BJ (cell line): Measurements from ENCODE around the gene SLMAP. TPM values are rescaled to one million over a fixed set of nuclear protein-coding genes. Genes with fewer than 3 reads are reported as not detected.

ENCODE experiments used
- CTCF ChIA-PET: fragments of 350-600 bp; formaldehyde crosslinking; extraction: SDS; loops from one replicate; lab custom pipeline; 2021; ENCODE audit warnings: antibody characterized with exemption, inconsistent platforms; lab: Yijun Ruan, JAX
- POLR2A ChIA-PET: fragments of 300-600 bp; sonication (Branson Sonifier 250); formaldehyde crosslinking; extraction: SDS; loops from one replicate; lab custom pipeline; 2021; ENCODE audit warnings: antibody characterized with exemption; lab: Charles Lee
- DNase-seq: peaks from one replicate; pipeline ENCODE4 v3.0.0-alpha.2; 2011; ENCODE audit warnings: low read depth
- H3K27me3 ChIP-seq: 2 replicates; pipeline ENCODE4 v1.6.0; 2011; ENCODE audit warnings: low read length; ENCODE audit not compliant: control insufficient read depth, insufficient read depth
- H3K36me3 ChIP-seq: 2 replicates; pipeline ENCODE4 v1.5.1; 2011; ENCODE audit warnings: low read length; ENCODE audit not compliant: control insufficient read depth, insufficient read depth
- H3K4me3 ChIP-seq: 2 replicates; pipeline ENCODE4 v1.5.1; 2011; ENCODE audit warnings: low read depth, mild to moderate bottlenecking, control low read depth, low read length
- polyA plus RNA-seq: library from polyadenylated mRNA; depleted of rRNA; stranded (reverse); fragments of >200 nt; gene quantifications from 2 replicates; pipeline ENCODE4 v1.2.3, GENCODE V29; 2011
- TF ChIP-seq, protein P1 (sequence below): IDR thresholded peaks from 2 replicates; pipeline ENCODE4 v1.5.1; 2011; ENCODE audit warnings: low read depth, mild to moderate bottlenecking, control low read depth, inconsistent platforms, low read length, moderate library complexity; ENCODE audit not compliant: insufficient read depth

SLMAP gene
- polyA plus RNA-seq, 1 experiment = 24.1 TPM

DNA sequence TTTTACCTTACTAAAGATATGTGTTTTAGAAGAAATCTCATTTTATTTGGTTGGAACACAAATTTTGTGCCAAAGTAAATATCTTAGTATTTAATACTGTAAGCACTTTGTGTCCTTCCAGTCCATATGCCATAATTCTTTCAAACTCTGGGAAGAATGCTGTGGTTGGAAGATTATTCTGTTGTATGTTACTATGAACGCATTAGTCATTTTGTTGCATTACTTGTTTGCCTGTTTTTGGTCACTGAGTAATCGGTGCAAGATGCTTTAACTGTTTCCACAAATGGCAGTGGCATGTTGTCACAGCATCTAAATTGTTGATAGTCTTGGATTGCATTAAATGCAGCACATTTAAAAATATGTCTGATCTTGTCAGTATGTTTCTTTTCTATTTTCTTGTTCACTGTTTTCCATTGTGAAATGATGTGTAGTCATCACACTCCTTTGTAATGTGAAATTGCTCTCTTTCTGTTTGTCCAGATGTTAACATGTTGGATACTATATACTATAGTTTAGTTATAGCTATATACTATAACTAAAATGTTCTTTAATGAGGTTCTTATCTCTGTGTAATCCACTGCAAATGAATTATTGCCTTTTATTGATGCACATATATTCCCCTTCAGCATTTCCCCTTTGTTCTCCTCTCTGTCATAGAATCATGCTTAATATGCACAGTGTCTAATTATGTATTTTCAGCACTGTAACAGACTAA is 162.2 kb downstream of the SLMAP start:
- H3K4me3 ChIP-seq = no peak overlapping the region
- ChIA-PET POLR2A (interaction anchor here (0.7 kb wide), 1 partner anchor 13 kb away, joined by 3 read pairs; no protein-coding TSS in a partner anchor), CTCF (interaction anchor here (0.6 to 1.1 kb wide), 3 partner anchors 9 to 131 kb away, joined by 3 to 4 read pairs (median 3); no protein-coding TSS in a partner anchor)
- peaks cover 1% of the 10 kb centered on the region for H3K36me3 ChIP-seq
- peak; percentile 91 for DNase-seq
- no peaks in the 10 kb centered on the region for H3K27me3 ChIP-seq
- TF ChIP-seq, protein P1, sequence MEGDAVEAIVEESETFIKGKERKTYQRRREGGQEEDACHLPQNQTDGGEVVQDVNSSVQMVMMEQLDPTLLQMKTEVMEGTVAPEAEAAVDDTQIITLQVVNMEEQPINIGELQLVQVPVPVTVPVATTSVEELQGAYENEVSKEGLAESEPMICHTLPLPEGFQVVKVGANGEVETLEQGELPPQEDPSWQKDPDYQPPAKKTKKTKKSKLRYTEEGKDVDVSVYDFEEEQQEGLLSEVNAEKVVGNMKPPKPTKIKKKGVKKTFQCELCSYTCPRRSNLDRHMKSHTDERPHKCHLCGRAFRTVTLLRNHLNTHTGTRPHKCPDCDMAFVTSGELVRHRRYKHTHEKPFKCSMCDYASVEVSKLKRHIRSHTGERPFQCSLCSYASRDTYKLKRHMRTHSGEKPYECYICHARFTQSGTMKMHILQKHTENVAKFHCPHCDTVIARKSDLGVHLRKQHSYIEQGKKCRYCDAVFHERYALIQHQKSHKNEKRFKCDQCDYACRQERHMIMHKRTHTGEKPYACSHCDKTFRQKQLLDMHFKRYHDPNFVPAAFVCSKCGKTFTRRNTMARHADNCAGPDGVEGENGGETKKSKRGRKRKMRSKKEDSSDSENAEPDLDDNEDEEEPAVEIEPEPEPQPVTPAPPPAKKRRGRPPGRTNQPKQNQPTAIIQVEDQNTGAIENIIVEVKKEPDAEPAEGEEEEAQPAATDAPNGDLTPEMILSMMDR = no peak

DNA sequence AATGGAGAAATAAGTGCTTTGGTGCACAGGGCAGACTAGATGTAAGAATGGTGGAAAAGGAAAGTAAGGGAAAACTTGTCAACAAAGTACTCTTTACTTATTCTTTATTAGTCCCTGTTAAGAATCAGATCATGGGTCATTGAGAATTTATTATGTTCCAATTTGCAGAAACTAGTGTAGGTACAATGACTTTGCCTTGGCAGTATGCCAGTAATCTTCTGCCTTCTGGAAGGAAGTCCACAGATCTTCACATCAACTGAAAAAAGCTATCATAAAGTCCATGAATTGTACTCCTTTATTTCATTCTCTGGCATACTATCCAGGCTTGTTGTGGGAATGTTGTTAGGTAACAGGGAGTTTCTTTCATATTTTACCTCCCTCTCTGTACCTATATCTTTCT is 163.9 kb downstream of the SLMAP start:
- H3K4me3 ChIP-seq = no peak overlapping the region
- DNase-seq = no peak
- ChIA-PET CTCF (no interaction called here), POLR2A (no interaction called here)
- no peaks in the 10 kb centered on the region for H3K27me3 ChIP-seq
- peaks cover 4% of the 10 kb centered on the region for H3K36me3 ChIP-seq
- TF ChIP-seq, protein P1 = no peak

DNA sequence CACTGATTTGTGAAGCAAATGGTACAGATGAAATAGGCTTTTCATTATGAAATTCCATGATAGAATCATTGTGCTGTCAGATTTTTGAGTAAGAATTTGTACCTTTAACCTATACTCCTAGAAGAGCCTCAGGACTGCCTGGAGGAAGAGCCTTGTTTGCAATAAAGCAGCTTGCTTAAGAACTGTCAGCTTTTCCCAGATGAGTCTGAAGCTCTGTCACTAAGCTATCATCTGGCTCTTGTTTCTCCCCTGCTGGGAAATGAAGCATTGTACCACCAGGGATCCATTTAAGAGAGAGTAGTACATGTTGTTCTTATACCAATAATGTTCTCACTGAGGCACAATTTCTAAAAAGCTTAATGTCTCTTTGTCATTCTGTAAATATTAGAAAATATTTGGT is 167.0 kb downstream of the SLMAP start:
- ChIA-PET POLR2A (no interaction called here), CTCF (no interaction called here)
- no peaks in the 10 kb centered on the region for H3K27me3 ChIP-seq
- no peak overlapping the region for H3K4me3 ChIP-seq
- DNase-seq = no peak
- TF ChIP-seq, protein P1 = no peak
- peaks cover 5% of the 10 kb centered on the region for H3K36me3 ChIP-seq

DNA sequence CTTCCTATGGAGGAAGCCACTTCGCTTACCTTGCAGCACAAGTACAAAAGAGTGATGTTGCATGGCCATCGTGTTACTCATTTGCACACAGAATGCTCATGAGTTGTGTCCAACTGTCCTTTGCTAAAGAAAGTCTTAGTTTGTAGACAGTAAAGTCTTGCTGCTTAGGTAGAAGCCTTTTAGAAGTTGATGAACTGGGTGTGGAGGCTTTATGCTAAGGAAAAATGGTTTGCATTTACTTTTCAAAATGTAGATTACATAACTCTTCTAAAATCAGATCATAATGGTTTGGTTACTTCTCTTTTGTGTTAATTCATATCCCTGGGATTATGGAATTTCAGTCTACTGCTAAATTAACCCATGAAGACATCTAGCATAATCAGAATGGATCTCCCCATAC is 167.6 kb downstream of the SLMAP start:
- H3K36me3 ChIP-seq = peaks cover 5% of the 10 kb centered on the region
- POLR2A ChIA-PET = no interaction called here
- CTCF ChIA-PET = no interaction called here
- TF ChIP-seq, protein P1 = no peak
- DNase-seq = no peak
- H3K27me3 ChIP-seq = no peaks in the 10 kb centered on the region
- no peak overlapping the region for H3K4me3 ChIP-seq

DNA sequence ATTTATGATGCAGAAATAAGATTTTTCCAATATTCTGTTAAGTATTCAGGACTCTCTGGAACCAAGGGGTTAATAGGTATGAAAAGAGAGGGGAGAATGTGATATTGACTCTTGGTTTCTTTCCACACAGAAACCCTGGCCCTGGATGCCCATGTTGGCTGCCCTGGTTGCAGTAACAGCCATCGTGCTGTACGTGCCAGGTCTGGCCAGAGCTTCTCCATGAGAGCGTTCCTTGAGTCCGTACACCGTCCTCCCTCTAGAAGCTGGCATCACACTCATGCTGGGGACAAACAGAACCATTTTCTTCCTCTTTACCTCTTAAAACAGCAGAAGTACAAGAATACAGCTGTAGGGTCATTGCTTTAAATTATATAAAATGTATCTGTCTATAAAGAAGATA is 171.1 kb downstream of the SLMAP start:
- TF ChIP-seq, protein P1 = no peak
- no peaks in the 10 kb centered on the region for H3K27me3 ChIP-seq
- H3K4me3 ChIP-seq = no peak overlapping the region
- POLR2A ChIA-PET = no interaction called here
- H3K36me3 ChIP-seq = peaks cover 7% of the 10 kb centered on the region
- CTCF ChIA-PET = no interaction called here
- DNase-seq = no peak
